H1 (cell line): Measurements from ENCODE around the gene ARHGAP25. TPM values are rescaled to one million over a fixed set of nuclear protein-coding genes. Genes with fewer than 3 reads are reported as not detected.

ENCODE experiments used
- CTCF ChIA-PET: fragments of 300-600 bp; sonication (Branson Sonifier 250); formaldehyde crosslinking; loops from one replicate; lab custom pipeline; 2021; ENCODE audit not compliant: partially characterized antibody; lab: Charles Lee
- POLR2A ChIA-PET: fragments of 300-600 bp; sonication (Branson Sonifier 250); formaldehyde crosslinking; loops from one replicate; lab custom pipeline; 2021; ENCODE audit warnings: inconsistent platforms; ENCODE audit not compliant: partially characterized antibody; lab: Charles Lee
- DNase-seq, 2 experiments: peaks; one replicate each; pipeline versions ENCODE4 v3.0.0 to v3.0.0-alpha.2; 2010 to 2022; ENCODE audit warnings: low spot score in 2 of 2, low read depth in 1 of 2, mixed read lengths in 1 of 2
- FAIRE-seq: peaks from 2 replicates; lab custom pipeline; 2011; peaks lifted over from hg19 to GRCh38; lab: Jason Lieb, UNC
- H2AFZ ChIP-seq: 2 replicates; pipeline ENCODE4 v1.8.1; 2012; ENCODE audit warnings: low read length, inconsistent platforms
- H2AK5ac ChIP-seq: 2 replicates; pipeline ENCODE4 v1.6.1; 2013; ENCODE audit warnings: low read depth, low read length
- H2BK120ac ChIP-seq: replicated peaks from 2 replicates; pipeline ENCODE3; 2013; ENCODE audit warnings: low read depth, low read length, inconsistent platforms
- H2BK12ac ChIP-seq: 2 replicates; pipeline ENCODE4 v1.6.1; 2013; ENCODE audit warnings: low read depth, low read length
- H2BK15ac ChIP-seq: 2 replicates; pipeline ENCODE4 v1.6.1; 2013; ENCODE audit warnings: low read length
- H2BK20ac ChIP-seq: 2 replicates; pipeline ENCODE4 v1.6.1; 2013; ENCODE audit warnings: low read length
- H2BK5ac ChIP-seq: 2 replicates; pipeline ENCODE4 v1.6.1; 2013; ENCODE audit warnings: low read depth, low read length
- H3K14ac ChIP-seq: 2 replicates; pipeline ENCODE4 v1.6.1; 2013; ENCODE audit warnings: inconsistent platforms; ENCODE audit not compliant: insufficient read length
- H3K18ac ChIP-seq: 2 replicates; pipeline ENCODE4 v1.6.1; 2013; ENCODE audit warnings: low read length; ENCODE audit errors: extremely low read depth
- H3K23ac ChIP-seq: 2 replicates; pipeline ENCODE4 v1.6.1; 2013; ENCODE audit warnings: inconsistent platforms; ENCODE audit not compliant: insufficient read length
- H3K23me2 ChIP-seq: 2 replicates; pipeline ENCODE4 v1.6.1; 2013; ENCODE audit warnings: low read depth, low read length
- H3K27ac ChIP-seq: 2 replicates; pipeline ENCODE4 v1.6.1; 2011; ENCODE audit warnings: low read depth, low read length, inconsistent platforms
- H3K27me3 ChIP-seq, 4 experiments: replicated peaks in 1 of 4; 1 replicate in 1 of 4; 2 replicates in 3 of 4; pipeline versions ENCODE4 v1.6.1 to v1.8.1; 2011 to 2013; ENCODE audit warnings: low read length in 3 of 4, mild to moderate bottlenecking in 3 of 4, inconsistent platforms in 2 of 4, mixed read lengths in 2 of 4, moderate library complexity in 1 of 4; ENCODE audit not compliant: control insufficient read depth in 3 of 4, insufficient read depth in 3 of 4; ENCODE audit errors: extremely low read depth in 1 of 4
- H3K36me3 ChIP-seq, 4 experiments: 2 replicates each; pipeline versions ENCODE4 v1.6.1 to v1.8.1; 2011 to 2013; ENCODE audit warnings: mild to moderate bottlenecking in 4 of 4, low read length in 3 of 4, moderate library complexity in 2 of 4, control low read depth in 1 of 4, inconsistent platforms in 1 of 4; ENCODE audit not compliant: insufficient read depth in 4 of 4, control insufficient read depth in 2 of 4
- H3K4ac ChIP-seq: replicated peaks from 2 replicates; pipeline ENCODE3; 2013; ENCODE audit warnings: low read length, low read depth, mixed read lengths, inconsistent platforms; ENCODE audit not compliant: insufficient read length
- H3K4me1 ChIP-seq, 4 experiments: replicated peaks in 1 of 4; 1 replicate in 1 of 4; 2 replicates in 3 of 4; pipeline versions ENCODE4 v1.6.1 to v1.8.1; 2011 to 2013; ENCODE audit warnings: low read length in 3 of 4, inconsistent platforms in 2 of 4, mixed read lengths in 1 of 4; ENCODE audit not compliant: insufficient read depth in 4 of 4, control insufficient read depth in 3 of 4
- H3K4me2 ChIP-seq, 2 experiments: 2 replicates each; pipeline versions ENCODE4 v1.6.1 to v1.8.1; 2011 to 2013; ENCODE audit warnings: low read depth in 2 of 2, low read length in 2 of 2, control low read depth in 1 of 2, inconsistent platforms in 1 of 2, mild to moderate bottlenecking in 1 of 2; ENCODE audit not compliant: insufficient read depth in 1 of 2
- H3K4me3 ChIP-seq, 4 experiments: fragments of 200-600, 300-600 bp in 1 of 4; sonication (generic), shearing (Covaris generic), sonication (Bioruptor Twin) in 1 of 4; 2 replicates each; pipeline versions ENCODE4 v1.5.1 to v1.8.1; 2011 to 2016; ENCODE audit warnings: low read length in 4 of 4, low read depth in 3 of 4, control low read depth in 2 of 4, inconsistent platforms in 2 of 4, mild to moderate bottlenecking in 2 of 4, mixed read lengths in 1 of 4, moderate library complexity in 1 of 4; ENCODE audit not compliant: insufficient read depth in 2 of 4; ENCODE audit errors: extremely low read depth in 1 of 4
- H3K56ac ChIP-seq: replicated peaks from 2 replicates; pipeline ENCODE3; 2013; ENCODE audit warnings: low read depth, mild to moderate bottlenecking, mixed read lengths, low read length, inconsistent platforms; ENCODE audit not compliant: insufficient read length
- H3K79me1 ChIP-seq: 2 replicates; pipeline ENCODE4 v1.6.1; 2013; ENCODE audit warnings: low read depth, low read length, control low read depth
- H3K79me2 ChIP-seq, 2 experiments: 2 replicates each; pipeline versions ENCODE4 v1.6.1 to v1.8.1; 2012 to 2013; ENCODE audit warnings: low read length in 2 of 2, mild to moderate bottlenecking in 2 of 2, inconsistent platforms in 1 of 2; ENCODE audit not compliant: insufficient read depth in 2 of 2, control insufficient read depth in 1 of 2
- H3K9ac ChIP-seq, 4 experiments: replicated peaks in 1 of 4; 1 replicate in 1 of 4; 2 replicates in 3 of 4; pipeline versions ENCODE4 v1.6.1 to v1.8.1; 2011 to 2013; ENCODE audit warnings: low read depth in 3 of 4, low read length in 3 of 4, control low read depth in 2 of 4, mild to moderate bottlenecking in 2 of 4, moderate library complexity in 2 of 4, inconsistent platforms in 1 of 4; ENCODE audit errors: extremely low read depth in 1 of 4
- H3K9me3 ChIP-seq, 2 experiments: 2 replicates each; pipeline versions ENCODE4 v1.6.1 to v1.8.1; 2012 to 2013; ENCODE audit warnings: mild to moderate bottlenecking in 2 of 2, moderate library complexity in 2 of 2, control low read depth in 1 of 2, inconsistent platforms in 1 of 2, low read depth in 1 of 2, low read length in 1 of 2, mixed read lengths in 1 of 2; ENCODE audit not compliant: insufficient read depth in 2 of 2
- H4K20me1 ChIP-seq, 2 experiments: replicated peaks in 1 of 2; 2 replicates each; pipeline versions ENCODE3 to v1.8.1; 2011 to 2013; ENCODE audit warnings: inconsistent platforms in 2 of 2, low read length in 2 of 2, mild to moderate bottlenecking in 1 of 2; ENCODE audit not compliant: insufficient read depth in 2 of 2, control insufficient read depth in 1 of 2
- H4K5ac ChIP-seq: 2 replicates; pipeline ENCODE4 v1.6.1; 2013; ENCODE audit warnings: low read length, low read depth, mixed read lengths, inconsistent platforms; ENCODE audit not compliant: insufficient read length
- H4K8ac ChIP-seq: 2 replicates; pipeline ENCODE4 v1.8.0; 2013; ENCODE audit warnings: mild to moderate bottlenecking, moderate library complexity, low read length, inconsistent platforms; ENCODE audit not compliant: insufficient read depth; ENCODE audit errors: extremely low read depth
- H4K91ac ChIP-seq: replicated peaks from 2 replicates; pipeline ENCODE3; 2013; ENCODE audit warnings: low read length, mixed read lengths, inconsistent platforms; ENCODE audit not compliant: insufficient read length
- BACH1 ChIP-seq: IDR thresholded peaks from 2 replicates; pipeline ENCODE4 v1.6.1; 2012; ENCODE audit warnings: low read length, improper control_type of control experiment
- BRCA1 ChIP-seq: IDR thresholded peaks from 2 replicates; pipeline ENCODE4 v1.6.1; 2012; ENCODE audit warnings: low read depth, low read length, improper control_type of control experiment
- CBX5 ChIP-seq: fragments of 300-800, 300-1000 bp; sonication (generic); IDR thresholded peaks from 2 replicates; pipeline ENCODE4 v1.7.1; 2016; ENCODE audit warnings: antibody characterized with exemption, low read length, low read depth
- CREB1 ChIP-seq: IDR thresholded peaks from 2 replicates; pipeline ENCODE4 v1.6.1; 2012; ENCODE audit warnings: inconsistent platforms
- HDAC6 ChIP-seq: IDR thresholded peaks from one replicate; pipeline ENCODE4 v1.7.1; 2012; ENCODE audit warnings: low read depth, mild to moderate bottlenecking, inconsistent platforms, low read length, moderate library complexity
- JUN ChIP-seq: IDR thresholded peaks from 2 replicates; pipeline ENCODE4 v1.6.1; 2011; ENCODE audit warnings: low read depth, mild to moderate bottlenecking, improper control_type of control experiment, low read length
- RAD21 ChIP-seq, 2 experiments: IDR thresholded peaks in 1 of 2; conservative IDR thresholded peaks in 1 of 2; 2 replicates each; pipeline ENCODE4 v1.6.1; 2011; ENCODE audit warnings: low read depth in 2 of 2, low read length in 2 of 2, improper control_type of control experiment in 1 of 2, inconsistent platforms in 1 of 2, mild to moderate bottlenecking in 1 of 2, moderate library complexity in 1 of 2
- SP2 ChIP-seq: IDR thresholded peaks from 2 replicates; pipeline ENCODE4 v1.6.1; 2012; ENCODE audit warnings: mild to moderate bottlenecking, low read length, inconsistent platforms
- SRF ChIP-seq: IDR thresholded peaks from 2 replicates; pipeline ENCODE4 v1.6.1; 2011; ENCODE audit warnings: mild to moderate bottlenecking, low read depth, low read length, moderate library complexity
- WGBS, 2 experiments: shearing (Covaris generic) in 1 of 2; methylation state at CpG; one replicate each; pipeline versions ENCODE4 v1.1.6 to v1.1.7; 2013 to 2015; ENCODE audit warnings: low lambda C conversion rate in 2 of 2, mixed read lengths in 2 of 2, inconsistent platforms in 1 of 2, low coverage in 1 of 2, missing lambda C conversion rate in 1 of 2; ENCODE audit not compliant: insufficient replicate concordance in 2 of 2, insufficient coverage in 1 of 2, insufficient read length in 1 of 2; ENCODE audit errors: extremely low coverage in 1 of 2, missing lambda C conversion rate in 1 of 2; 5-methylcytosine and 5-hydroxymethylcytosine counted together
- polyA plus RNA-seq, 7 experiments: library from polyadenylated mRNA; depleted of rRNA in 3 of 7; stranded (reverse) in 5 of 7; unstranded in 2 of 7; fragments of >200 nt in 5 of 7; fragments of 200-250 nt in 2 of 7; gene quantifications; 1 replicate in 5 of 7; 2 replicates in 1 of 7; 4 replicates in 1 of 7; pipeline versions ENCODE4 v1.2.1 to v1.2.3, GENCODE V29; 2011 to 2013; ENCODE audit warnings: missing spikeins in 2 of 7, mixed read lengths in 2 of 7
- total RNA-seq: library from RNA; stranded (reverse); fragmentation: NEBNext Ultra II Directional; extraction: Animal tissue kit (Norgen Biotek cat#: 25700); gene quantifications from 2 replicates; pipeline ENCODE4 v1.2.1, GENCODE V29; 2021
- TF ChIP-seq, protein P1 (sequence below): IDR thresholded peaks from 2 replicates; pipeline ENCODE4 v1.6.1; 2011; ENCODE audit warnings: low read length, improper control_type of control experiment
- TF ChIP-seq, protein P2 (sequence below): IDR thresholded peaks from 2 replicates; pipeline ENCODE4 v1.6.1; 2012; ENCODE audit warnings: inconsistent platforms

Gene ARHGAP25
- total and polyA plus RNA-seq, 2 of the 8 experiments (the other 6 are each of a cell fraction or from before 2014, with no cell fraction given): 1.00 to 1.2 TPM

DNA sequence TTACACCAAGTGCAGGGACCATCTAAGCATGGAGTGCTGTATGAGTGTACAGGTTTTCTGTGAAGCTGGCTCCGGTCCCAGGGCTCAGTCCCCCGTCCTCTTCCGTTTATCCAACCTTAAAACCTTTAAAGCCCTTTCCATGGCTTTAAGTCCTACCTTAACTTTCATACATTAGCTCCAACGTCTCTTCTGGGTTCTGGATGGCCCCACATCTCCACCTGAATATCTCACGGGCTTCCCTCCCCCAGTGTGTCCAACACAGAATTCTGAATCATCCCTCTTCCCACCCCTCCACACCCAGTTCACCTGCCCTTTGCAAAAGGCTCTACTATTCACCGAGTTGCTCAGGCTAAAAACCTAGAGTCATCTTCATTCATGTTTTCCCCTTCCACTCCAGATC is 12.8 kb downstream of the ARHGAP25 start:
- no peak overlapping the region for H3K56ac ChIP-seq
- H3K36me3 ChIP-seq: no peaks in the 10 kb centered on the region
- no peak overlapping the region for H2BK120ac ChIP-seq
- no peak overlapping the region for H3K4ac ChIP-seq
- H4K91ac ChIP-seq: no peak overlapping the region
- H3K23ac ChIP-seq: no peak overlapping the region
- H4K5ac ChIP-seq: no peak overlapping the region
- H3K9ac ChIP-seq: no peak overlapping the region
- H3K4me2 ChIP-seq: no peak overlapping the region
- H3K23me2 ChIP-seq: no peaks in the 10 kb centered on the region
- ChIA-PET CTCF (interaction anchor here (1.1 to 3.3 kb wide), 3 partner anchors 29 to 180 kb away, joined by 3 to 11 read pairs (median 3); no protein-coding TSS in a partner anchor), POLR2A (no interaction called here)
- no peak overlapping the region for H3K27ac ChIP-seq
- H4K20me1 ChIP-seq: no peaks in the 10 kb centered on the region
- no peak overlapping the region for H2BK12ac ChIP-seq
- DNase-seq (peak in 1 of 2 experiments; percentile 13), FAIRE-seq (no peak)
- H3K4me1 ChIP-seq: peaks cover 0 to 4% (median 0%) of the 10 kb centered on the region in 4 experiments; a peak in 1 of 7 replicates
- H3K14ac ChIP-seq: no peak overlapping the region
- H2BK15ac ChIP-seq: no peak overlapping the region
- no peaks in the 10 kb centered on the region for H3K79me1 ChIP-seq
- H2AFZ ChIP-seq: no peak overlapping the region
- no peaks in the 10 kb centered on the region for H3K9me3 ChIP-seq
- no peaks in the 10 kb centered on the region for H3K27me3 ChIP-seq
- H2BK20ac ChIP-seq: no peak overlapping the region
- no peak overlapping the region for H2AK5ac ChIP-seq
- no peaks in the 10 kb centered on the region for H3K79me2 ChIP-seq
- no peak overlapping the region for H3K4me3 ChIP-seq
- no peak overlapping the region for H4K8ac ChIP-seq
- H3K18ac ChIP-seq: no peak overlapping the region
- 88% methylated on average over 6 of the region's 6 CpGs; no CpG with 5 or more reads in 1 of the 2 experiments for WGBS, 2 experiments
- no peak overlapping the region for H2BK5ac ChIP-seq
- TF ChIP-seq RAD21 (IDR thresholded peaks at IDR 0.05 in 1 of 2, conservative IDR thresholded peaks at IDR 0.05 in 1 of 2; ENCODE audit: low read depth in 2 of 2, low read length in 2 of 2) (no peak), SP2 (no peak), BACH1 (no peak), SRF (no peak), CREB1 (no peak), CBX5 (no peak), JUN (no peak), HDAC6 (no peak), BRCA1 (no peak)
- TF ChIP-seq, protein P1, sequence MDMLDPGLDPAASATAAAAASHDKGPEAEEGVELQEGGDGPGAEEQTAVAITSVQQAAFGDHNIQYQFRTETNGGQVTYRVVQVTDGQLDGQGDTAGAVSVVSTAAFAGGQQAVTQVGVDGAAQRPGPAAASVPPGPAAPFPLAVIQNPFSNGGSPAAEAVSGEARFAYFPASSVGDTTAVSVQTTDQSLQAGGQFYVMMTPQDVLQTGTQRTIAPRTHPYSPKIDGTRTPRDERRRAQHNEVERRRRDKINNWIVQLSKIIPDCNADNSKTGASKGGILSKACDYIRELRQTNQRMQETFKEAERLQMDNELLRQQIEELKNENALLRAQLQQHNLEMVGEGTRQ: no peak
- TF ChIP-seq, protein P2, sequence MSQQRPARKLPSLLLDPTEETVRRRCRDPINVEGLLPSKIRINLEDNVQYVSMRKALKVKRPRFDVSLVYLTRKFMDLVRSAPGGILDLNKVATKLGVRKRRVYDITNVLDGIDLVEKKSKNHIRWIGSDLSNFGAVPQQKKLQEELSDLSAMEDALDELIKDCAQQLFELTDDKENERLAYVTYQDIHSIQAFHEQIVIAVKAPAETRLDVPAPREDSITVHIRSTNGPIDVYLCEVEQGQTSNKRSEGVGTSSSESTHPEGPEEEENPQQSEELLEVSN: no peak
